HepG2 (cell line): Measurements from ENCODE around the gene PMM2. TPM values are rescaled to one million over a fixed set of nuclear protein-coding genes. Genes with fewer than 3 reads are reported as not detected.

ENCODE experiments used
- ARID2 ChIP-seq: sonication (generic); formaldehyde crosslinking; IDR thresholded peaks from 2 replicates; pipeline ENCODE4 v1.8.1; 2022; ENCODE audit warnings: mild to moderate bottlenecking, missing genetic modification reagents, borderline replicate concordance
- ATRX ChIP-seq: sonication (generic); formaldehyde crosslinking; IDR thresholded peaks from 2 replicates; pipeline ENCODE4 v1.4.0; 2020; ENCODE audit warnings: missing genetic modification reagents, borderline replicate concordance
- KLF12 ChIP-seq: sonication (generic); formaldehyde crosslinking; IDR thresholded peaks from 2 replicates; pipeline ENCODE4 v1.4.0; 2020; ENCODE audit warnings: missing genetic modification reagents, borderline replicate concordance
- NFE2L2 ChIP-seq: fragments of 150-350 bp; IDR thresholded peaks from 2 replicates; pipeline ENCODE4 v1.6.1; 2014; ENCODE audit warnings: low read length
- POLR2AphosphoS5 ChIP-seq: IDR thresholded peaks from 2 replicates; pipeline ENCODE4 v1.6.1; 2012; ENCODE audit warnings: low read depth, low read length
- REL ChIP-seq: sonication (generic); formaldehyde crosslinking; conservative IDR thresholded peaks from 2 replicates; pipeline ENCODE4 v1.8.0; 2022; ENCODE audit warnings: mild to moderate bottlenecking, missing genetic modification reagents, moderate library complexity
- SALL1 ChIP-seq: sonication (generic); formaldehyde crosslinking; IDR thresholded peaks from 2 replicates; pipeline ENCODE4 v1.8.0; 2022; ENCODE audit warnings: mild to moderate bottlenecking, missing genetic modification reagents
- SCMH1 ChIP-seq: sonication (generic); formaldehyde crosslinking; IDR thresholded peaks from 2 replicates; pipeline ENCODE4 v1.9.0; 2021; ENCODE audit warnings: missing genetic modification reagents, mild to moderate bottlenecking, borderline replicate concordance
- SOX13 ChIP-seq, 3 experiments: fragments of 450-650 bp in 1 of 3; sonication (generic) in 1 of 3; formaldehyde crosslinking in 1 of 3; IDR thresholded peaks in 2 of 3; conservative IDR thresholded peaks in 1 of 3; 2 replicates each; pipeline versions ENCODE4 v1.5.0 to v1.6.1; 2016 to 2020; ENCODE audit warnings: antibody characterized with exemption in 1 of 3, mild to moderate bottlenecking in 1 of 3, missing compliant biosample characterization in 1 of 3, missing genetic modification reagents in 1 of 3, moderate library complexity in 1 of 3
- SUZ12 ChIP-seq: fragments of 150-350 bp; IDR thresholded peaks from 2 replicates; pipeline ENCODE4 v1.6.1; 2014; ENCODE audit warnings: low read depth, low read length
- ZMYM2 ChIP-seq: sonication (generic); formaldehyde crosslinking; IDR thresholded peaks from 2 replicates; pipeline ENCODE4 v1.8.0; 2022; ENCODE audit warnings: mild to moderate bottlenecking, missing genetic modification reagents
- ZNF260 ChIP-seq: sonication (generic); formaldehyde crosslinking; IDR thresholded peaks from 2 replicates; pipeline ENCODE4 v1.4.0; 2020; ENCODE audit warnings: missing genetic modification reagents, low read depth, mild to moderate bottlenecking, borderline replicate concordance
- ZNF713 ChIP-seq: sonication (generic); formaldehyde crosslinking; IDR thresholded peaks from 2 replicates; pipeline ENCODE4 v1.4.0; 2020; ENCODE audit warnings: mild to moderate bottlenecking, missing genetic modification reagents
- ZNF780A ChIP-seq: sonication (generic); formaldehyde crosslinking; IDR thresholded peaks from 2 replicates; pipeline ENCODE4 v1.8.0; 2022; ENCODE audit warnings: mild to moderate bottlenecking, missing genetic modification reagents, moderate library complexity
- polyA plus RNA-seq, 8 experiments: library from polyadenylated mRNA; depleted of rRNA in 3 of 8; stranded (reverse) in 7 of 8; unstranded in 1 of 8; fragments of >200 nt; fragmentation: Illumina TruSeq in 4 of 8; extraction: Trizol in 4 of 8; gene quantifications; 2 replicates each; pipeline versions ENCODE4 v1.2.1 to v1.2.3, GENCODE V29; 2011 to 2016; ENCODE audit warnings: low read depth in 4 of 8, missing spikeins in 1 of 8, mixed read lengths in 1 of 8; ENCODE audit not compliant: insufficient read depth in 1 of 8
- total RNA-seq, 5 experiments: library from RNA; depleted of rRNA; stranded (reverse); fragments of >200 nt; fragmentation: Illumina TruSeq; extraction: Trizol; gene quantifications; 2 replicates each; pipeline ENCODE4 v1.2.3, GENCODE V29; 2016; ENCODE audit warnings: low read depth in 1 of 5
- TF ChIP-seq, protein P1 (sequence below): sonication (generic); formaldehyde crosslinking; IDR thresholded peaks from 2 replicates; pipeline ENCODE4 v1.4.0; 2020; ENCODE audit warnings: mild to moderate bottlenecking, missing genetic modification reagents
- TF ChIP-seq, protein P2 (sequence below): IDR thresholded peaks from 2 replicates; pipeline ENCODE4 v1.4.0; 2020; ENCODE audit warnings: mild to moderate bottlenecking, missing genetic modification reagents
- TF ChIP-seq, protein P3 (sequence below): sonication (generic); formaldehyde crosslinking; IDR thresholded peaks from 2 replicates; pipeline ENCODE4 v1.4.0; 2020; ENCODE audit warnings: low read depth, missing genetic modification reagents
- TF ChIP-seq, protein P4 (sequence below): sonication (generic); formaldehyde crosslinking; IDR thresholded peaks from 2 replicates; pipeline ENCODE4 v1.4.0; 2020; ENCODE audit warnings: mild to moderate bottlenecking, missing genetic modification reagents

PMM2 gene
- total and polyA plus RNA-seq, 2 of the 13 experiments (the other 11 are each of a cell fraction or from before 2014, with no cell fraction given) = 52.2 to 93.7 TPM

GRCh38 chr16:8867932-8868415 is 70.3 kb downstream of the PMM2 start (continued):
- no peak for TF ChIP-seq SUZ12
- TF ChIP-seq ARID2 (CRISPR knock-in tag) = no peak
- no peak for TF ChIP-seq SCMH1
- TF ChIP-seq ZNF780A (CRISPR knock-in tag) = no peak
- no peak for TF ChIP-seq ATRX (CRISPR knock-in tag)
- no peak for TF ChIP-seq POLR2AphosphoS5
- TF ChIP-seq, protein P1, sequence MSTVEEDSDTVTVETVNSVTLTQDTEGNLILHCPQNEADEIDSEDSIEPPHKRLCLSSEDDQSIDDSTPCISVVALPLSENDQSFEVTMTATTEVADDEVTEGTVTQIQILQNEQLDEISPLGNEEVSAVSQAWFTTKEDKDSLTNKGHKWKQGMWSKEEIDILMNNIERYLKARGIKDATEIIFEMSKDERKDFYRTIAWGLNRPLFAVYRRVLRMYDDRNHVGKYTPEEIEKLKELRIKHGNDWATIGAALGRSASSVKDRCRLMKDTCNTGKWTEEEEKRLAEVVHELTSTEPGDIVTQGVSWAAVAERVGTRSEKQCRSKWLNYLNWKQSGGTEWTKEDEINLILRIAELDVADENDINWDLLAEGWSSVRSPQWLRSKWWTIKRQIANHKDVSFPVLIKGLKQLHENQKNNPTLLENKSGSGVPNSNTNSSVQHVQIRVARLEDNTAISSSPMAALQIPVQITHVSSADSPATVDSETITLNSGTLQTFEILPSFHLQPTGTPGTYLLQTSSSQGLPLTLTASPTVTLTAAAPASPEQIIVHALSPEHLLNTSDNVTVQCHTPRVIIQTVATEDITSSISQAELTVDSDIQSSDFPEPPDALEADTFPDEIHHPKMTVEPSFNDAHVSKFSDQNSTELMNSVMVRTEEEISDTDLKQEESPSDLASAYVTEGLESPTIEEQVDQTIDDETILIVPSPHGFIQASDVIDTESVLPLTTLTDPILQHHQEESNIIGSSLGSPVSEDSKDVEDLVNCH (CRISPR knock-in tag) = no peak
- TF ChIP-seq NFE2L2 = no peak
- TF ChIP-seq SOX13 (IDR thresholded peaks at IDR 0.05) = no peak
- TF ChIP-seq SOX13 (CRISPR knock-in tag; conservative IDR thresholded peaks at IDR 0.05 in 1 of 2, IDR thresholded peaks at IDR 0.05 in 1 of 2) = no peak
- peak; percentile 0; the same call in 1 of the 2 replicates for TF ChIP-seq SALL1
- TF ChIP-seq ZNF713 (CRISPR knock-in tag) = 0 out of 2 replicates have a peak, but pooled peaks have one; percentile 42
- TF ChIP-seq REL (CRISPR knock-in tag) = no peak
- TF ChIP-seq, protein P2, sequence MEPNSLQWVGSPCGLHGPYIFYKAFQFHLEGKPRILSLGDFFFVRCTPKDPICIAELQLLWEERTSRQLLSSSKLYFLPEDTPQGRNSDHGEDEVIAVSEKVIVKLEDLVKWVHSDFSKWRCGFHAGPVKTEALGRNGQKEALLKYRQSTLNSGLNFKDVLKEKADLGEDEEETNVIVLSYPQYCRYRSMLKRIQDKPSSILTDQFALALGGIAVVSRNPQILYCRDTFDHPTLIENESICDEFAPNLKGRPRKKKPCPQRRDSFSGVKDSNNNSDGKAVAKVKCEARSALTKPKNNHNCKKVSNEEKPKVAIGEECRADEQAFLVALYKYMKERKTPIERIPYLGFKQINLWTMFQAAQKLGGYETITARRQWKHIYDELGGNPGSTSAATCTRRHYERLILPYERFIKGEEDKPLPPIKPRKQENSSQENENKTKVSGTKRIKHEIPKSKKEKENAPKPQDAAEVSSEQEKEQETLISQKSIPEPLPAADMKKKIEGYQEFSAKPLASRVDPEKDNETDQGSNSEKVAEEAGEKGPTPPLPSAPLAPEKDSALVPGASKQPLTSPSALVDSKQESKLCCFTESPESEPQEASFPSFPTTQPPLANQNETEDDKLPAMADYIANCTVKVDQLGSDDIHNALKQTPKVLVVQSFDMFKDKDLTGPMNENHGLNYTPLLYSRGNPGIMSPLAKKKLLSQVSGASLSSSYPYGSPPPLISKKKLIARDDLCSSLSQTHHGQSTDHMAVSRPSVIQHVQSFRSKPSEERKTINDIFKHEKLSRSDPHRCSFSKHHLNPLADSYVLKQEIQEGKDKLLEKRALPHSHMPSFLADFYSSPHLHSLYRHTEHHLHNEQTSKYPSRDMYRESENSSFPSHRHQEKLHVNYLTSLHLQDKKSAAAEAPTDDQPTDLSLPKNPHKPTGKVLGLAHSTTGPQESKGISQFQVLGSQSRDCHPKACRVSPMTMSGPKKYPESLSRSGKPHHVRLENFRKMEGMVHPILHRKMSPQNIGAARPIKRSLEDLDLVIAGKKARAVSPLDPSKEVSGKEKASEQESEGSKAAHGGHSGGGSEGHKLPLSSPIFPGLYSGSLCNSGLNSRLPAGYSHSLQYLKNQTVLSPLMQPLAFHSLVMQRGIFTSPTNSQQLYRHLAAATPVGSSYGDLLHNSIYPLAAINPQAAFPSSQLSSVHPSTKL (CRISPR knock-in tag) = no peak
- TF ChIP-seq, protein P3, sequence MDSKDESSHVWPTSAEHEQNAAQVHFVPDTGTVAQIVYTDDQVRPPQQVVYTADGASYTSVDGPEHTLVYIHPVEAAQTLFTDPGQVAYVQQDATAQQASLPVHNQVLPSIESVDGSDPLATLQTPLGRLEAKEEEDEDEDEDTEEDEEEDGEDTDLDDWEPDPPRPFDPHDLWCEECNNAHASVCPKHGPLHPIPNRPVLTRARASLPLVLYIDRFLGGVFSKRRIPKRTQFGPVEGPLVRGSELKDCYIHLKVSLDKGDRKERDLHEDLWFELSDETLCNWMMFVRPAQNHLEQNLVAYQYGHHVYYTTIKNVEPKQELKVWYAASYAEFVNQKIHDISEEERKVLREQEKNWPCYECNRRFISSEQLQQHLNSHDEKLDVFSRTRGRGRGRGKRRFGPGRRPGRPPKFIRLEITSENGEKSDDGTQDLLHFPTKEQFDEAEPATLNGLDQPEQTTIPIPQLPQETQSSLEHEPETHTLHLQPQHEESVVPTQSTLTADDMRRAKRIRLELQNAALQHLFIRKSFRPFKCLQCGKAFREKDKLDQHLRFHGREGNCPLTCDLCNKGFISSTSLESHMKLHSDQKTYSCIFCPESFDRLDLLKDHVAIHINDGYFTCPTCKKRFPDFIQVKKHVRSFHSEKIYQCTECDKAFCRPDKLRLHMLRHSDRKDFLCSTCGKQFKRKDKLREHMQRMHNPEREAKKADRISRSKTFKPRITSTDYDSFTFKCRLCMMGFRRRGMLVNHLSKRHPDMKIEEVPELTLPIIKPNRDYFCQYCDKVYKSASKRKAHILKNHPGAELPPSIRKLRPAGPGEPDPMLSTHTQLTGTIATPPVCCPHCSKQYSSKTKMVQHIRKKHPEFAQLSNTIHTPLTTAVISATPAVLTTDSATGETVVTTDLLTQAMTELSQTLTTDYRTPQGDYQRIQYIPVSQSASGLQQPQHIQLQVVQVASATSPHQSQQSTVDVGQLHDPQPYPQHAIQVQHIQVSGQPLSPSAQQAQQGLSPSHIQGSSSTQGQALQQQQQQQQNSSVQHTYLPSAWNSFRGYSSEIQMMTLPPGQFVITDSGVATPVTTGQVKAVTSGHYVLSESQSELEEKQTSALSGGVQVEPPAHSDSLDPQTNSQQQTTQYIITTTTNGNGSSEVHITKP = no peak
- TF ChIP-seq KLF12 (CRISPR knock-in tag) = 0 out of 2 replicates have a peak, but pooled peaks have one; percentile 12
- no peak for TF ChIP-seq ZMYM2
- no peak for TF ChIP-seq ZNF260
- TF ChIP-seq, protein P4, sequence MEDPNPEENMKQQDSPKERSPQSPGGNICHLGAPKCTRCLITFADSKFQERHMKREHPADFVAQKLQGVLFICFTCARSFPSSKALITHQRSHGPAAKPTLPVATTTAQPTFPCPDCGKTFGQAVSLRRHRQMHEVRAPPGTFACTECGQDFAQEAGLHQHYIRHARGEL (CRISPR knock-in tag) = no peak
